AG10803 (cell line): Measurements from ENCODE around the gene SATL1.
A peak's percentile ranks its signal among the peaks of the same experiment; 100 is the strongest.
"Not testable (repeated sequence)": the region's sequence is repeated elsewhere in the genome, so short reads cannot be mapped to it uniquely, and the experiment has no call there.

Experiments used
- DNase-seq: peaks from one replicate; pipeline ENCODE4 v3.0.0; 2010; ENCODE audit warnings: low read depth
- H3K4me3 ChIP-seq: 2 replicates; pipeline ENCODE4 v1.5.1; 2011; ENCODE audit warnings: mild to moderate bottlenecking, low read length, control low read depth
- TF ChIP-seq, protein P1 (sequence below): conservative IDR thresholded peaks from 2 replicates; pipeline ENCODE4 v1.5.1; 2011; ENCODE audit warnings: mild to moderate bottlenecking, low read length, control low read depth, inconsistent platforms

SATL1 gene

DNA sequence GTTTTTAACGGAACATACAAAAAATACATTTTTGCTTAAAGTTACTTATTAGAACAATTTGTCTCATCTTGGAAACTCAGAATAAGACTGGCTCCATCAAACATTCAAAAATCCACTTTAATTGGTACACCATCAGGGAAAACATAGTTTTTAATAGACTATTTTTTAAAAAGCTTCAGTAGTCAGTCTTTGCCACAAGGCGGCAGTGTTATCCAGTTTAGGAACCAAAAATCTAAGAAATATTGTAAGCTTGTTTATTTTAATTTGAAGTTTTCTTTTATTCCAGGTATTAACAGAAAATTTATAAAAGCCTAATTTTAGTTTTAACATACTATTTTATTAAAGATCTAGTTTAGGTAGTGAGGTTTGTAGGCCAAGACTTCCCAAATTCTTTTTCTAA is 132.2 kb downstream of the SATL1 start:
- DNase-seq: peak; percentile 3
- TF ChIP-seq, protein P1, sequence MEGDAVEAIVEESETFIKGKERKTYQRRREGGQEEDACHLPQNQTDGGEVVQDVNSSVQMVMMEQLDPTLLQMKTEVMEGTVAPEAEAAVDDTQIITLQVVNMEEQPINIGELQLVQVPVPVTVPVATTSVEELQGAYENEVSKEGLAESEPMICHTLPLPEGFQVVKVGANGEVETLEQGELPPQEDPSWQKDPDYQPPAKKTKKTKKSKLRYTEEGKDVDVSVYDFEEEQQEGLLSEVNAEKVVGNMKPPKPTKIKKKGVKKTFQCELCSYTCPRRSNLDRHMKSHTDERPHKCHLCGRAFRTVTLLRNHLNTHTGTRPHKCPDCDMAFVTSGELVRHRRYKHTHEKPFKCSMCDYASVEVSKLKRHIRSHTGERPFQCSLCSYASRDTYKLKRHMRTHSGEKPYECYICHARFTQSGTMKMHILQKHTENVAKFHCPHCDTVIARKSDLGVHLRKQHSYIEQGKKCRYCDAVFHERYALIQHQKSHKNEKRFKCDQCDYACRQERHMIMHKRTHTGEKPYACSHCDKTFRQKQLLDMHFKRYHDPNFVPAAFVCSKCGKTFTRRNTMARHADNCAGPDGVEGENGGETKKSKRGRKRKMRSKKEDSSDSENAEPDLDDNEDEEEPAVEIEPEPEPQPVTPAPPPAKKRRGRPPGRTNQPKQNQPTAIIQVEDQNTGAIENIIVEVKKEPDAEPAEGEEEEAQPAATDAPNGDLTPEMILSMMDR: peak; percentile 67

DNA sequence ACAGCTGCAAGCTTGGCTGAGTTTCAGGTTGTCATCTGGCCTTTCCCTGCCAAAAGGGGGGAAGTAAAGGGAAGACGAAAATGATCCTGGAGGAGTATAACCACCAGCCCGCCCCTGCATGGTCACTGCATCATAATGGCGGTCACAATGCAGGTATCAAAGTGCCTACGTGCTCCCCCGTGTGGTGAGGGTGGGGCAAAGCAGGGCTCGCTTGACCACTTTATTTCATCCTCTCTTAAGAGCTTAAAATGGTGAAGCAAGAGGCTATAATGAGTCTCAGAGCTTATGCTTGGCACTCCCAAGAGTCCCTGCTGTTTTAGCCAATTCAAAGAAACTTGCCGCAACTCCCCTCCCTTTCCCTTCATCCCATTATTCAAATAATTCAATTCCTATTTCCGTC is 134.3 kb downstream of the SATL1 start:
- no peak for DNase-seq
- TF ChIP-seq, protein P1: peak; percentile 27; the same call in 1 of the 2 replicates
- H3K4me3 ChIP-seq: no peak overlapping the region

More for the DNA sequence above, 132.2 kb downstream of the SATL1 start:
- H3K4me3 ChIP-seq: no peak overlapping the region

DNA sequence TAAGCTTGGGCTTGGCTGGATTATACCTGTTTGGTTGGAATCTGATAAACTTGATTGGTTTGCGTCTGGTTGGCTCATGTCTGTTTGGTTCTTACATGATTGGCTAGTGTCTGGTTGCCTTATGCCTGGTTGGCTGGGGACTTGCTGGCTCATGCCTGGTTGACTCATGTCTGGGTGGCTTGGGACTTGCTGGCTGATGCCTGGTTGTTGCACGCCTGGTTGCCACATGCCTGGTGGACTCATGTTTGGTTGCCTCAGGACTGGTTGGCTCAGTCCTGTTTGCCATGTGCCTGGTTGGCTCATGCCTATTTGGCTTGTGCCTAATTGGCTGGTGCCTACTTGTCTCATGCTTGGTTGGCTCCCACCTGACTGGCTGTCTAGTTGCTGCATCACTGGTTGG is 135.4 kb downstream of the SATL1 start:
- peak; percentile 2 for DNase-seq
- TF ChIP-seq, protein P1: no peak
- no peak overlapping the region for H3K4me3 ChIP-seq

DNA sequence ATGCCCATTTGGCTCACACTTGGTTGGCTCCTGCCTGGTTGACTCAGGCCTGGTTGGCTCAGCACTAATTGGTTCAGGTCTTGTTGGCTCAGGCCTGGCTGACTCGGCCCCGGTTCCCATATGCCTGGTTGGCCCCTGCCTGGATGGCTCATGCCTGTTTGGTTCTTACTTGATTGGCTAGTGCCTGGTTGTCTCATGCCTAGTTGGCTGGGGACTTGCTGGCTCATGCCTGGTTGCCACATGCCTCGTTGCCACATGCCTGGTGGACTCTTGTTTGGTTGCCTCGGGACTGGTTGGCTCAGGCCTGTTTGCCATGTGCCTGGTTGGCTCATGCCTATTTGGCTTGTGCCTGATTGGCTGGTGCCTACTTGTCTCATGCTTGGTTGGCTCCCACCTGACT is 136.2 kb downstream of the SATL1 start:
- no peak overlapping the region for H3K4me3 ChIP-seq
- peak; percentile 8 for DNase-seq
- TF ChIP-seq, protein P1: no peak

DNA sequence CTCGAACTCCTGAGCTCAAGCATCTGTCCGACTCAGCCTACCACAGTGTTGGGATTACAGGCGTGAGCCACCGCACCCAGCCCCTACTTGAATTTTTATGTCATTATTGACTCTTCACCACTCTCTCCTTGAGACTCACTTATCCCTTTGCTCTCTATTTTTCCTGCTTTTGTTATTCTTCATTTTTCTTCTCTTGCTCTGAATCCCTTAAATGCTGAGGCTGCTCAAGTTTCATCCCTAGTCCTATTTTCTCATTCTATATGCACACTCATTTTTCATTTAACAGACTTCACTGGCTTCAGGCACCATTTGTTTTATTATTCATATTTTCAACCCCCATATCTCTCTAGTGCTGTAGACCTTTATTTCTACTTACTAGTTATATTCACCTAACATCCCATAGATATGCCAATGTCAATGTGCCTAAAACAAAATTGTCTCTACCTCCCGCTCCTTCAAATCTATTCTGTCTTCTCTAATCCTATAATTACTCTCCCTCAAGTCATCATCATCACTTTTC is 154.2 kb downstream of the SATL1 start:
- TF ChIP-seq, protein P1: no peak
- no peak for DNase-seq
- H3K4me3 ChIP-seq: no peak overlapping the region

DNA sequence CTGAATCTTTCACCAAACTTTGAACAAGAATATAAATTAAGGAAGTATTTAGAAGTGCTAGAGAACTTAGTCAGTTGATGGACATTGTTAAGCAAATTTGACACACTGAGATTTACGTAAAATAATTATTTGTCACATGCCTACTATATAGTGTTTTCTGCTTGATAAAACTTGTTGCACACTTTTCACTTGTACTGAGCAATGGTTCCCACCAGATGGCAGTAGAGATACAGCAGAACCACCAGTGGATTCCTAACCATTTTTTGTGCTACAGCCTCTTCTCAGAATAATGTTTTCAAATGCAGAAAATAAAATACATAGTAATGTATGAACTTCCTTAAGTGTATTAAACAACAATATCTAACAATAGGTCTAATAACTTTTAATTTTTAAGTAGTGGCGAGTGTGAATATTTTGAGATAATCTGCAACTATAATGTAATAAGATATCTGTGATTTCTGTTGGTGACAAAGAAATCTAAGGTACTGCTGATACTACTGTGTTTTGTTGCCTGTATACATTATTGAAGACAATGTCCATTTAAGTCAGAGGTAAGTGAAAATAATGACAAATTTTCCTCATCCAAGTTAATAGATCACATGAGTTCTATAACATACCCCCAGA is 158.7 kb downstream of the SATL1 start:
- DNase-seq: peak; percentile 31
- TF ChIP-seq, protein P1: peak; percentile 85

DNA sequence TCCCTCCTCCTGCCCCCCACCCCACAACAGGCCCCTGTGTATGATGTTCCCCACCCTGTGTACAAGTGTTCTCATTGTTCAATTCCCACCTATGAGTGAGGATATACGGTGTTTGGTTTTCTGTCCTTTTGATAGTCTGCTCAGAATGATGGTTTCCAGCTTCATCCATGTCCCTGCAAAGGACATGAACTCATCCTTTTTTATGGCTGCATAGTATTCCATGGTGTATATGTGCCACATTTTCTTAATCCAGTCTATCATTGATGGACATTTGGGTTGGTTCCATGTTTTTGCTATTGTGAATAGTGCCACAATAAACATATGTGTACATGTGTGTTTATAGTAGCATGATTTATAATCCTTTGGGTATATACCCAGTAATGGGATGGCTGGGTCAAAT is 166.3 kb downstream of the SATL1 start:
- not testable (repeated sequence) for H3K4me3 ChIP-seq, DNase-seq

More for the DNA sequence above, 158.7 kb downstream of the SATL1 start:
- H3K4me3 ChIP-seq: no peak overlapping the region
